Occipital lobe (tissue), 2 donors: ENCODE results near the gene PDE3A. TPM values are rescaled to one million over a fixed set of nuclear protein-coding genes. Genes with fewer than 3 reads are reported as not detected.

Source experiments
- DNase-seq: peaks from one replicate; lab custom pipeline; 2025; lab: John Stamatoyannopoulos, UW
- total RNA-seq: library from RNA; depleted of rRNA; stranded (reverse); fragments of >200 nt; gene quantifications from one replicate; pipeline ENCODE4 v1.2.3, GENCODE V29; 2014

Gene PDE3A
- total RNA-seq, 1 donor from 2014 or later = 7.8 TPM

- no peak for DNase-seq
Measured at GRCh38 chr12:20421421-20421820, 53.1 kb downstream of the PDE3A start.

- DNase-seq = no peak
Measured at GRCh38 chr12:20423557-20423956, 55.2 kb downstream of the PDE3A start.

GRCh38 chr12:20424841-20425240 is 56.5 kb downstream of the PDE3A start:
- DNase-seq = no peak

- DNase-seq = no peak
Measured at GRCh38 chr12:20426191-20426590, 57.9 kb downstream of the PDE3A start.

GRCh38 chr12:20426957-20427356 is 58.6 kb downstream of the PDE3A start:
- DNase-seq = no peak

GRCh38 chr12:20429852-20430251 is 61.5 kb downstream of the PDE3A start:
- no peak for DNase-seq

- DNase-seq = no peak
Measured at GRCh38 chr12:20432290-20432689, 64.0 kb downstream of the PDE3A start.

GRCh38 chr12:20434996-20435395 is 66.7 kb downstream of the PDE3A start:
- no peak for DNase-seq

GRCh38 chr12:20436316-20436715 is 68.0 kb downstream of the PDE3A start:
- no peak for DNase-seq

GRCh38 chr12:20438299-20438779 is 70.0 kb downstream of the PDE3A start:
- no peak for DNase-seq

GRCh38 chr12:20439626-20440025 is 71.3 kb downstream of the PDE3A start:
- DNase-seq = no peak

- DNase-seq = no peak
Measured at GRCh38 chr12:20440408-20440807, 72.1 kb downstream of the PDE3A start.

GRCh38 chr12:20442322-20442721 is 74.0 kb downstream of the PDE3A start:
- DNase-seq = no peak

GRCh38 chr12:20443255-20443654 is 74.9 kb downstream of the PDE3A start:
- DNase-seq = no peak

- no peak for DNase-seq
Measured at GRCh38 chr12:20443792-20444191, 75.5 kb downstream of the PDE3A start.

- DNase-seq = no peak
Measured at GRCh38 chr12:20444595-20445170, 76.3 kb downstream of the PDE3A start.

GRCh38 chr12:20445687-20446086 is 77.3 kb downstream of the PDE3A start:
- DNase-seq = no peak

- DNase-seq = no peak
Measured at GRCh38 chr12:20446836-20447235, 78.5 kb downstream of the PDE3A start.

GRCh38 chr12:20448781-20449180 is 80.4 kb downstream of the PDE3A start:
- DNase-seq = no peak

- no peak for DNase-seq
Measured at GRCh38 chr12:20450591-20451180, 82.3 kb downstream of the PDE3A start.

- no peak for DNase-seq
Measured at GRCh38 chr12:20451761-20452160, 83.4 kb downstream of the PDE3A start.

- DNase-seq = no peak
Measured at GRCh38 chr12:20452496-20453010, 84.2 kb downstream of the PDE3A start.

- DNase-seq = no peak
Measured at GRCh38 chr12:20453756-20454310, 85.5 kb downstream of the PDE3A start.
